Stimulated activated CD4-positive, alpha-beta T cell treated with anti-CD3 and anti-CD28 coated beads, Interleukin-4, amount 100 ng/mL, for 4 hours (primary cell): ENCODE results near the gene ERFL.

Experiments
- DNase-seq, 2 experiments: peaks; one replicate each; pipeline ENCODE4 v3.0.0-alpha.2; 2020

ERFL gene

DNA sequence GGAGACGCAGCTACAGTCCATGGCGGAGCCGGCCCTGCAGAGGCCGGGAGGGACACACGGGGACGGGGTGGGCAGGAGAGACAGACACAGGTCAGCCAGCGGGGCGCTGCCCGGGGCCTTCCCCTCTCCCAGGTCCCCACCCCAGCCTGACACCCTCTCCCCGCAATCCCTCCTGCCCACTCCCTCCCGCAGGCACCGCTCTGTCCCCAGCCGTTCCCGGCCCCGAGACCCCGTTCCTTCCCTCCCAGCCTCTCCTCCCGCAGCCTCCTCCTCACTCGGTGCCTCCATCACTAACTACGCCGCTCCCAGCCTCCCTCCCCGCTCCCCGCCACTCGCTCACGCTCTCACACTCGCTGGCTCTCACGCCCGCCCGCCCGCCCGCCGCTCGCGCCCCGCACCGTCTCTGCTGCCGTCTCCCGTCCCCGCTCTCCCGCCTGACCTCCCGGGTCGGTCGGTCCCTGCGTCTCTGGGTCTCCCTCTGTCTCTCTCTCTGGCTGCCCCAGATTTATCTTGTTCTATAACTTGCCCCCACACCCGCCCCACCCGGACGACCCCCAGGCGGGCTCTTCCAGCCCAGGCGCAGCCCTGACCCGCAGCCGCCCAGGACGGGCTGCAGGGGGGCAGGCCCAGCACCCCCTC, 15.2 kb downstream of the ERFL start:
- no peak for DNase-seq

DNA sequence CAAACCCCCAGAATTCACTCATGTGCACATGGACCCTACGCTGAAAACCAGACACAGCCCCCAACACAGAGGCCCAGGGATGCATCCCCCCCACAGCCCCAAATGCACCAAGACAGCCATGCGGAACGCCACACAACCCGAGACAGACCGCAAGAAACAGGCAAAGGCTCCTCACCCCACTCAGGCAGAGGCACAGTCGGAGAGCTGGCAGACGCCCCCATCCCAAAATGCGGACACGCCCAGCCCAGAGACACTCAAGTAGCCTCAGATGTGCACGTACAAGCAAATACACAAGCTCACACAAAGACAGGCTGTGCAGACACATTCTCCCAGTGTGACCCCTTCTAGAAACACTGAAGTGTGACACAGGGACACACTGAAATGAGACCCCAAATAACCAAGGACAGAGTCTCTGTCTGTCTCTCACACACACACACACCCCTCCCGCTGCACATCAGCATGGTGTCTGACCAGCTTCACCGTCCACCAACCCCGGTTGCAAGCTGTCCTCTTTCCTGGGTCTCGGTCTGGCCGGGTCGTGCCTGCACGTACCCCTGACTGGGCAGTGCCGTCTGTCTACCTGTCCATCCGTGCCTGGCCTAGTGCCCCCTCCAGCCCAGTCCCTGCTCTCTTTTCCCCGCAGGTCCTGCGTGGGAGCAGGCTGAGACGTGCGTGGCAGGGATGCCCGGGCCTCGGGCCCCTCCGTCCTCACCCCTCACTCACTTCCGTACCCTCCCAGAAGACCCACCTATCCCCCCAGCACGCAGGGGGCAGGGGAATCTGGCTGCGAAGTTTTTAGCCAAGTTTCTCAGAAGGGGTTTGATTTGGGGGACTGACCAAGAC, 16.1 kb downstream of the ERFL start:
- no peak for DNase-seq

DNA sequence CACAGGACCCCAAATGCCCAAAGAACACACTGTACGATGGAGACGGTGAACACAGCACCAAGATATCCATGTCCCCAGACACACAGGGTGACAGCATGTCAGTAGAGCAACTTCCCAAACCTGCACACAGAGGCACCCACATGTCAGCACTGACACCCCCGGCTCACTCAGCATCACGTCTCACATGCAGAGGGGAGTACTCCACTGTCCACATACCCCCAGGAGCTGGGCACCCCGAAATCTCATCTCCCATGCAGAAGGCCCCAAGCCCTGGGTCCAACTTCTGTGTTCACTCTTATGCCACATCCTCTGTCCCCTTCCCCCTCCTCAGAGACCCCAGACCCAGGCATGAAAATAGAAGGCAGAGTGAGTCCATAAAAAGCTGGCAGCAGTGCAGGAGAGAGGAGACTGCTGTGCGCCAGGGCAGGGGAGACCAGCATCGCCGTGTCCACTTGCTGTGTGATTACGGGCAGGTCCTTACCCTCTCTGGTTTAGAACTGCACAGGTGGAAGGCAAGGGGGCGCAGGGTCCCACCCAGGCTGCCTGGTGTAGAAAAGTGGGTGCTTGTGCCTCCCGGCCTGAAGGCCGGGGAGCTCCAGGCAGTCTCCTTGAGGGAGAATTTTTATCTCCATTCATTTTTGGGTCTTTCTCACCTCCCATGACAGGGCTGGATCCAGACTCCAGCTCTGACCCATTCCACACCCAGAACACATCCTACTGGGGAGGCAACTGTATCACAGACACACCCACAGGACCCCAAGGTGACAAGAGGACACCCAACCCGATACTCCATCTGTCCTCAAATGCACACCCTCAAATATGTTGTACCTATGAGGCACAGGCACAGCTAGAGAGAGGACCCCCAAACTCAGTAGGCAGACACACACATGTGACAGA, 17.0 kb downstream of the ERFL start:
- DNase-seq = no peak

- DNase-seq = no peak
These were observed 17.8 kb downstream of the ERFL start for GRCh38 chr19:41910240-41910991.

- no peak for DNase-seq
These were observed 18.5 kb downstream of the ERFL start for GRCh38 chr19:41909706-41910105.

DNA sequence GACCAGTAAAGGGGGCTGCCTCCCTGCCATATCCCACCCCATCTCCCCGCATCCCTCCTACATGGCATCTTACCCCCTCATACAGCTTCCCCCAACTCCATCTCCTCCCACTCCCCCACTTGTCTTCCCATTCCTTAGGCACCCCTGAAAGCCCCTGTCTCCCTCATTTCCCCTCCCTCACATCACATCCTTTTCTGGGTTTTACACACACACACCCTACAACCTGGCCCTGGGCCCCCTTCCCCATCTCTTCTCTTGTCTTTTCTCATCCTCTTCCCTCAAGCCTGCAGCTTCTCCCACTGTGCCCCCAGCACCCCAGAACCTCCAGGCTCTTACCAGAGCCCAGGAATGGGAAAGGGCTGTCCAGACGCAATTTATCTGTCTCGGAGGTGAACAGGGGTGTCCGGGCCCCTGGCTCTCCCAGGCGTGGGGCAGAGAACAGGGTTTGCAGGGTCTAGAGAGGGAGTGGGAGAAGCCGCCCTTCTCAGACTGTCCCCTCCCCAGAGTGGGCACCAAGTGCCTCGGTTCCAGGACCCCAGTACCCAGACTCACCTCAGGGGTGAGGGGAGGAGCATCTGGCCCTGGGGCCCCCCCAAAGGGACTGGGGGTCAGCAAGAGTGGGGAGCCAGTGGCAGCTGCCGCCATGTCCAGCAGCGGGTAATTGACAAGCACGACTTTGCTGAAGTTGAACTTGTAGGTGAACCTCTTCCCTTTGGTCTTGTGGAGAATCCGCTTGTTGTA, 19.4 kb downstream of the ERFL start:
- DNase-seq = no peak

DNA sequence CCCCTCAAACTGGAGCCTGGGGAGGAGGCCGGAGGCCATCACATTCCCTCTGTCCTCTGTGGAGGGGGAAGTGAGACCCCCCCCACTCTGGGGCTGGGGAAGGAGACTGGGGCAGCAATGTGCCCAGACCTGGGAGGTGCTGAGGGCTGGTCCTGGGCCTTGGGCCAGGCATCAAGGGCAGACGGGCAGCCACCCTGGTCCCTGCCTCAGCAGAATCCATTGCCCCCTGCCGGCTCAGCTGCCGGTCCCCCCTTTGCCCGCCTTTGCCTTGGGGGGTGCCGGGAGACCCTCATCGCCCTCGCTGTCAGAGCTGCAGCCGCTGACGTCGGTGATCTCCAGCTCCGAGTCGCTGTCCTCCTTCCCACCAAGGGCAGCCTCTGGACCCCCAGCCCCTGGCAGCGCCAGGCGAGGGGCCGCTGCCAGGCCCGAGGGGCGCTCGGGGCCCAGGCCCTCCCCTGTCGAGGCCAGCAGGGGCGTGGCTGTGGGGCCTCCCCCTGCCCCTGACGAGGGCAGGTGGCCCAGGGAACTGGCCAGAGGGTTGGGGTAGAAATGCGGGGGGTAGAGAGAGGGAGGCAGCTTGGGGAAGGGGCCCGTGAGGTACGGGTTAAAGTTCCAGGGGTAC, 20.1 kb downstream of the ERFL start:
- DNase-seq = no peak

DNA sequence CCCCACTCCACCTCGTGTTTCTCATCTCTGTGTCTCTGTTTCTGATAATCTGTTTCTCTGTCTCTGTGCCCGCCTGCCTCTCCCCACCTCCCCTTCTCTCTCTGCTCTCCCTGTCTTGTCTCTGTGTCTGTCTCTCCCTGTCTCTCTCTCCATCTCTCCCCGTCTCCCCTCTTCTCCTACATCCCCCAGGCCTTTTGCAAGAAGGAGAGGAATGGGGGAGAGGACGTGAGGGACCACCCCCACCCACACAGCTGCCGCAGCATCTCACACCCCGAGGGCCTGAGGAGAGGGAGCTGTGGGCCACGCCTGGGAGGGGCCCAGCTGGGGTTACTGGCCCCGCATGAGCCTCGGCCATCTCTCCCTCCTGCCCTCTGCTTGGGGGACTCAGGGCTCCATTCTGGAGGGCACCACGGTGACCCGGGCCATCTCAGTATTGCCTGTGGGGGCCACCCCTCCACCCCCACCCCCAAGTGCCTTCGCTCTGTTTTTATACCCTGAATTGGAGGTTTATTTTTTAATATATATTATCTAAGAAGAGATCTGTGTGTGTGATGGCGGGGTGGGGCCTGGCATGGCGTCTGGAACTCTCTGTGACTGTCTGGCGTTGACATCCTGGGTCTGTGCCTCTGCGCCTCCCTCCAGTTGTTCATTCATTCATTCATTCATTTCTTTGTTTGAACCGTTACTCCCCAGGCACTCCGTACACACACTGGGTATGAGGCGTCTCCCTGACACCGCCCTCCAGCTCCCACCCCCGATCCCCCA, 21.2 kb downstream of the ERFL start:
- DNase-seq = no peak

DNA sequence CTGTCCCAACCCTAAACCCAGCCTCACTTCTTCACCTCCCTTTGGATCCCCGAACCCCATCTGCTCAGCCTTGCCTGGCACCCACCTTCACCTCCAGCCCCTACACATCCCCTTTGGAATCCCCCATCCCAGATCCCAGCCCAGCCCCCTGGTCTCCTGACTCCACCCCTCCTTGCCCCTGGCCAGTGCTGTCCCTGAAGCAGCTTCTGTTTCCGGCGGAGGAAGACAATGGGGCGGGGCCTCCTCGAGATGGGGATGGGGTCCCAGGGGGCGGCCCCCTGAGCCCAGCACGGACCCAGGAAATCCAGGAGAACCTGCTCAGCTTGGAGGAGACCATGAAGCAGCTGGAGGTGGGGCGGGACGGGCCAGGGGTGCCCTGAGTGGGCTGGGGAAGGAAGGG, 22.0 kb downstream of the ERFL start:
- no peak for DNase-seq

DNA sequence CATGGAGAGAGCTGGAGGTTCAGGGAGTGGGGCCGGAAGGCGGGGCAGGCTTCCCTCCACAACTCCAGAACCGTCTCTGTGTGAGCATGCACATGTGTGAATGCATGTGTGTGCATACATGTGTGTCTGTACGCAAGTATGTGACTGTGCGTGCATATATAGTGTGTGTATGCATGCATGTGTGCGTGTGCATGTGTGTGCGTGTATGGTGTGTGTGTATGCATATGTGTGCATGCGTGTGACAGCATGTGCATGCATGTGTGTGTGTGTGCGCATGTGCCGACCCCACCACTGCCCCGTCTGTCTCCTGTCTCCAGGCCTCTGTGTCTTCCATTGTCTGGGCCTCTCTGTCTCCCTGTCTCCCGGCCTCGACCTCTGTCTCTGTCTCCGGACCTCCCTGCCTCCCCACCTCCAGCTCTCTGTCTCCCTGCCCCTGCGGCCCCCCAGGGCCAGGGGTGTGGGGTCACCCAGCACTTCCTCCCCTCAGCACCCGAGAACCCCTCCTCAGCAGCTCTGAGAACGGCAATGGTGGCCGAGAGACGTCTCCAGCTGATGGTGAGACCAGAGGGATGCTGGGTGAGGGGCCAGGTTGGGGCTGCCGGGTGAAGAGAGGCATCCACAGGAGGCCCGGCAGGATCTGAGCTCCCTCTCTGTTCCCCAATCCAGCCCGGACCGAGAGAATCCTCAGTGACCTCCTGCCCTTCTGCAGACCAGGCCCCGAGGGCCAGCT, 22.8 kb downstream of the ERFL start:
- no peak for DNase-seq

GRCh38 chr19:41904118-41904870, 24.0 kb downstream of the ERFL start:
- DNase-seq = no peak

DNA sequence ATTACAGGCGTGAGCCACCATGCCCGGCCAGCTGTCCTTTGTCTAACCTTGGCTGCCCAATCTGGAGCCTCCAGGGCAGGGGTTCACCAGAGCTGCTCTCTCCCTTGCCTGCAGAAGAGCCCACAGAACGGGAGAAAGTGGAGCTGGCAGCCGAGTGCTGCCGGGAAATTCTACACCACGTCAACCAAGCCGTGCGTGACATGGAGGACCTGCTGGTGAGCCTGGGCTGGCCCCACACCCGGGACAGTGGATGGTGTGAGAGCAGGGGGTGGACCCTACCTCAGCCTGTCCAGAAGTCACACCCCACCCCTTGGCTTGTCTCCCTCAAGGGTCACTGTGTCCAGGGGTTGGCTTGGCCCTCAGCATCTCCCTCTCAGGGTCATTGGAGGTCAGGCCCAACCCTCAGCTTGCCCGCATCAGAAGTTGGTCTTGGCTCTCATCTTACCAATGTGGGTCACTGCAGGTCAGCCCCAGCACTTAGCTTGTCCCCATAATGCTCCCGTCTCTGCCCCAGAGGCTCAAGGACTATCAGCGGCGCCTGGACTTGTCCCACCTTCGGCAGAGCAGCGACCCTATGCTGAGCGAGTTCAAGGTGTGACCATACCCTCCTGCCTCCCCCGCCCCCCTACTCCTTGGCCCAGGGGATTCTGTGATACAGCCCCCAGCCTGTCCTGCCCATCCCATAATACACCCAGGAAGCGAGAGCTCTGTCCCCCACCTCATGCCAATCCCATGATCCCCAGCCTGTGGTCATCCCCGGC, 24.9 kb downstream of the ERFL start:
- DNase-seq = no peak

DNA sequence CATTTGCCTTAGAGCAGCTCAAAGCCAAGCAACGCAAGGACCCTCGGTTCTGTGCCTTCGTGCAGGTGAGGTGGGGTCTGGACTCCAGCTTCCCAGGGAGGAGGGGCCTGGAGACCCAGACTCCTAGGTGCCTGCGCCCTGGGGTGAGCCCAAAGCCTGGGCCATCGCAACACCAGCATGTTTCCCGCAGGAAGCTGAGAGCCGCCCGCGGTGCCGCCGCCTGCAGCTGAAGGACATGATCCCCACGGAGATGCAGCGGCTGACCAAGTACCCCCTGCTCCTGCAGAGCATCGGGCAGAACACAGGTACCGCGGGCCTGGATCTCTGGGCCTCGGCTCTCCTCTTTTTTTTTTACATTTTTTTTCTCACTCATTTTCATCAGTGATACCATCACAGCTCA, 25.7 kb downstream of the ERFL start:
- no peak for DNase-seq

DNA sequence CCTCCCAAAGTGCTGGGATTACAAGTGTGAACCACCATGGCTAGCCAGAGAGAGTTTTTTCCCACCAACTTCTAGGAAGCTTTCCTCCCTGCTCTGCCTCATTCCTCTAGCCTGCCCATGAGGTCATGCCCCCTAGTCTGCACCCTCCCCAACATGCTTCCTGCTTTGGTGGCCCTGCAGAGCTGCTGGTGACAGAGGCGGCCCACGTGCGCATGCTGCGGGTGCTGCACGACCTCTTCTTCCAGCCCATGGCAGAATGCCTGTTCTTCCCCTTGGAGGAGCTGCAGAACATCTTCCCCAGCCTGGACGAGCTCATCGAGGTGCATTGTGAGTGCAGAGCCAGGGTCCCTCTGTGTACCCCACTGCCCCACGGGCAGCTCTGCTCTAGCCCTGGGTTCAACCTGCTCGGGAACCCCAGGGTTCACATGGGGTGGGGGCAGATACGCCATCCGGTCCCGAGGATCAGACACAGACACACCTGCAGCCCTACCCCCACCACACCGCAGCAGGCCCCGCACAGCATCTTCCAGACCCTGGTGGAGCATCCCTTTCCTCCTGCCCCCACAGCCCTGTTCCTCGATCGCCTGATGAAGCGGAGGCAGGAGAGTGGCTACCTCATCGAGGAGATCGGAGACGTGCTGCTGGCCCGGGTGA, 26.4 kb downstream of the ERFL start:
- DNase-seq = no peak

GRCh38 chr19:41898235-41898634, 30.0 kb downstream of the ERFL start:
- no peak for DNase-seq

- no peak for DNase-seq
These were observed 30.4 kb downstream of the ERFL start for GRCh38 chr19:41897820-41898219.

DNA sequence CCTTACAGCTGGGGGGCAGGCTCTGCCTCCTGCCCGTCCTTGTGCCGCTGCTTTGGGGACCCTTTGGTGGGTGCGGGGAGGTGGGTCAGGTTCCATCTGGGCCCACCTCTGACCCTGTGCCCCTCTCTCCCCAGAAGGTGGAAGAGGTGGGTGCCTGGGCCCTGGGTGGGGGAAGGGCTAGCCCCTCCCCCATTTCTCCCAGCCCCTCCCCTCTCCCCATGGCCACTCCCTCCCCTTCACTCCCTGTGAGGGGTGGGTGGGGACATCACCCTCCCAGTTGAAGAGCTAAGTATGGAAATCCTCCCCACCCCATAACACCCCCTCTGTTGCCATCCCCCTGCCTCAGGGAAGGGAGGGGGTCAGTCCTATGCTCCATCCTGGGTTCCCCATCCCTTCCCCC, 31.1 kb downstream of the ERFL start:
- DNase-seq = no peak

DNA sequence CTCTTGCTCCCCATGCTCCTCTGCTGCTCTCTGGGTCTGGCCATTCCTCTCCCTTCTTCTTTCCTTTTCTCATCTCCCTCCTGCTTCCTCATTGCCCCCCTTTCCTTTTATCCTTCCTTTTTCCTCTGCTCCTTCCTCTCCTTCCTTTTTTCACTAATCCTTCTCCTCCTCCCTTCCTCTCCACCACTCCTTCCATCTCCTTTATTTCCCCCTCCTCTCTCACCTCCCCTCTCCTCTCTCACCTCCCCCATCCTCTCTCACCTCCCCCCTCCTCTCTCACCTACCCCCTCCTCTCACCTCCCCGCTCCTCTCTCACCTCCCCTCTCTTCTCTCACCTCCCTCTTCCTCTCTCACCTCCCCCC, 31.7 kb downstream of the ERFL start:
- no peak for DNase-seq
